Measurements from ENCODE around the gene GRM8.

The GRM8 gene

DNA sequence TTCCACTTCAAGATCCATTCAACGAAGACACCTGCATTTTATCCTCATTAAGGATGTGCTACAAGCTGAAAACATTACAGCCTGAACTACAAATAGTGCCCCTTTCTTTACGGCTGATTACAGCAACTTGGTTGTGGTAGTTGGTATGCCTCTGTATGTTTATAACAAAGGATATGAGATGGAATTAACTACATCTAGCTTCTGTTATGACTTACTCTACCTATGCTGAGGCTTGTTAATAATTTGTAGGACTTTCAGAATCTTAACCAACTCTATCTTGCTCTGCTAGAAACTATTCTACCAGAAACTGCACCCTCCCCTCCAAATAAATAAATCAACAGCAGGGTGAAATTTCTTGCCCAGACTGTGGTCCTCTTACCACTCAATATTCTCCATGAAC is 448.1 kb downstream of the GRM8 start:
- DNase-seq = no peak

DNA sequence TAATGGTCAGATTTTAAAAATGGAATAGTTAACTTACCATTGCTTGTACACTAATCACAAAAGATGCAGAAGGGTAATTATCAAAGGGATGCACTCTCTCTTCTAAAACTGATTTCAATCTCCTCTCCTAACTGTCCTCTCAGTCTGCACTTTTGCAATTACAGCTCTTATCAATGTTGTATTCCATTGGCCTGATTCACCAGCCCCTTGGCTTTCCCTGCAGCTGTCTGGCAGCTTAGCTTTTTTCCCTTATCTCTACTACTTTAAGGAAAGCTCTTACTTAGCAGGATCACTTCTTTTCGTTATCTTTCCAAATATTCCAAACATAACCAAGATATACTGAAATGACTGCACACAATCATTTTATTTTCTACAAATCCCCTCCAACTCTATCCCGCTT is 448.8 kb downstream of the GRM8 start:
- no peak for DNase-seq

GRCh38 chr7:126803060-126803665 is 449.6 kb downstream of the GRM8 start:
- peak; percentile 3 for DNase-seq

DNA sequence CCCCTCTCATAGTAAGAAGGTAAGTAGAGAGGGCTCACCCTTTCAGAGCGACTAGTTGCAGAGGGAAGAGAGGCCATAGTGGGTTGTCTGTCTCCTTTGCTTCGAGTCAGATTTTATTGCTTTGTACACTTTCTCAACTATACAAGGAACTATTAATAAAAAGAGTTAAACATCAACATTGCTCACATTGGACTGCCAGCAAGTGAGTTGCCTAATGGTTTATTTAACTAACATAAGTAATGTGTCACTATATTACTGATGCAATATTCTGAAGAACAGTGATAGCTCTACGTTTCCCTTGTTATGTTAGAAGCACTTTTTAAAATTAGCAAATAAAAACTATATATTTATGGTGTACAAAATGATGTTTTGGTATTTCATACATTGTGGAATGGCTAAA is 451.0 kb downstream of the GRM8 start:
- no peak for DNase-seq

DNA sequence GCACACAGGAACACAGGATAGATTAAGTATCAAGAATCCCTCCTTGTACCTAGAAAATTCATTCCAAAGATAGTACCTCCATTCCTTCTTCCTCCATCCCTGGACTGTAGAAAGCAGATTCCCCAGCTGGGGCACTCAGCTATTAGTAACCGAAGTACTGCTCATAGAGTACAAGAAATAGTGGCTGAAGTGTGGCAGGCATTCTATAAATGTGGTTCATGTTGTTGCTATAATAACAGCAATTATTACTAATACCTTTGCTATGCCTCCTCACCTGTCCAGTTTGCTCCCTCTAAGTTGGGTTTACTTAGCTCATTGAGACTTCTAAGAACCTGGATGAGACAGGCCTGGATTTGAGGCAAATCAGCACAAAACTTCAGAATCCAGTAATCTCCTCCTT is 453.2 kb downstream of the GRM8 start:
- DNase-seq = no peak

DNA sequence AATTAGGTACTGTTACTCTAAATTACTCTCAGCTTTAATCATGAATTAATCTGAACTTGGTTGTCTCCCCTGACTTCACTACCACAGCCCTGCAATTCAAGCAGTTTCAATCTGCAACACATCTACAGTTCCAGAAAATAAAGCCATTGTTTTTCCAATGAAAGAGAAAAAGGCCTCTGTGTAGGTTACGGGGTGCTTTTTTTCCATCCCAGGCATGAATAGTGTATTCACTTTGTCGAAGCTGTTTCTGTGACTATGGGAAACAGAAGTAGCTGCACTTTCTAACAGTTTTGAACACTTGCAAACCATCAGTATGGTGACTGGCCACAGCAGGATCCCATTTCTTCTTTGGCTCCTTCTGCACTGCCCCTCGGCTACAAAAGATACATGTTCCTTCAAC is 460.2 kb downstream of the GRM8 start:
- DNase-seq = no peak

DNA sequence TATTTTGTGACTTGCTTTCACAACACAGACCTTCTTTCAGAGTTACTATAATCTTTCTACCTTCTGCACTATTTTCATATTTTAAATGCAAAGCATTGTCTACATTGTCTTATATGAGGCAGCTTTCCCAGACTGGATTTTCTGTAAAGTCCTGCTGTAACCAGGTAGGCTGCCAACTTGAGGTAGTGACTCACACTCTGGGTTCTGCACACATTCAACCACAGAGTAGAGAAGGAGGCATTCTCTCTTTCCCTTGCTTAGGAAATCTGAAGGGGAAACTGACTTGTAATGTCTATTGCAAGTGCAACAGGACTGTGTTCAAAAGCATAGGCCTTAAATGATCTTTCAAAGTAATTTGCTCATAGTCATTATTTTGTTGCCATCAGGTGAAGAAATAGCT is 461.4 kb downstream of the GRM8 start:
- DNase-seq = no peak

DNA sequence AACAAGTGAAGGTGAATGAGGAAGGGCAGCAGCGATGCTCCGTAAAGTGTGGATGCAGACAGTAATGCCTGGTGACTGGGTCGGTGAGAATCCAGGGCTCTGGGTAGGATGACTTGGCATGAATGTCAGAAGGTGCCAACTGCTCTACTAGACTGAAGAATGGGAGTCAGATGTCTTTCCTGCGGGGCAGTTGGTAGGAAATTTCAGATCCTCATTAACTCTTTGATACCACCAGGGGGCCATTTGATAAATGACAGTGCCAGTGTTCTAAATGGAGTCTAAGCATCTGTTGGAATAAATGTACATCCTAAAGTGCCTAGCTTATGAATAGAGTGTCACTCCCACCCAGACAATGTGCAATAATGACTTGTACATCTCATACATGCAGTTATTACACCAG is 462.0 kb downstream of the GRM8 start:
- no peak for DNase-seq

DNA sequence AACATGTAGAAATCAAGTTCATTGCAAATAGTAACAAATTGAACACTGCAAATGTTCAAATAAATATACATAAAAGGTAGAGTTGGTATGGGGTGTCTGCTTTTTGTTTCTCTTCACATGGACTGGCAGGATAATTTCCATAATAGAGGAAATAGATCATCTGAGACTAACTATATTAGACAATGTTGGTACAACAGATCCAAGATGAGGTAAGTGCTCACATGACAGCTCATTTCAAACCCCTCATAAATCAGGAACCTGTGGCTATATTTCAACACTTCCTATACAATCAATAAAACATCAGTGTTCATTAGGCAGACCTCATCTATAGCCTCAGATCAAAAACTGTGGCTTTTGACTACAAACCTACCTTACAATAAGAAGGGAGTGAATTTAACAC is 469.1 kb downstream of the GRM8 start:
- DNase-seq = no peak

GRCh38 chr7:126780993-126781392 is 471.7 kb downstream of the GRM8 start:
- no peak for DNase-seq

- DNase-seq = no peak
Measured at GRCh38 chr7:126778101-126778500, 474.6 kb downstream of the GRM8 start.

DNA sequence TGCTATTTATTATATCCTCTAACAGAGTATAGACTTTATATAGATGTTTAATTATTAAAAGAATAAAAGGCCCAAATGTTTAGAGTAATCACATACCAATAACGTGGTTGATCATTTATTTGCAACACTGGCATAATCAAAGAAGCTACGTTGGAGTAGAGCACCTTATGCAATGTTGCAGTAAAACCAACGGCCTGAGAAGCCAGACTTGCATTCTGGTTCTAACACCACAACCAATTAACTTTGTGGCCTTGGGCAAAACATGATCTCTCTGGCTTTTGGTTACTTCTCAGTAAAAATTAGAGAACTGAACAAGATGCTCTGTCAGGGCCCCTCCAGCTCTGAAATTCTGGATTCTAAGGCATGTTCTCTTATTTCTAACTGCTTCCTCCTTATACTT is 476.2 kb downstream of the GRM8 start:
- no peak for DNase-seq

GRCh38 chr7:126774077-126774476 is 478.7 kb downstream of the GRM8 start:
- no peak for DNase-seq

- no peak for DNase-seq
Measured at GRCh38 chr7:126768836-126769235, 483.9 kb downstream of the GRM8 start.

GRCh38 chr7:126760914-126761577 is 491.7 kb downstream of the GRM8 start:
- no peak for DNase-seq

- DNase-seq = no peak
Measured at GRCh38 chr7:126755381-126755780, 497.4 kb downstream of the GRM8 start.

DNA sequence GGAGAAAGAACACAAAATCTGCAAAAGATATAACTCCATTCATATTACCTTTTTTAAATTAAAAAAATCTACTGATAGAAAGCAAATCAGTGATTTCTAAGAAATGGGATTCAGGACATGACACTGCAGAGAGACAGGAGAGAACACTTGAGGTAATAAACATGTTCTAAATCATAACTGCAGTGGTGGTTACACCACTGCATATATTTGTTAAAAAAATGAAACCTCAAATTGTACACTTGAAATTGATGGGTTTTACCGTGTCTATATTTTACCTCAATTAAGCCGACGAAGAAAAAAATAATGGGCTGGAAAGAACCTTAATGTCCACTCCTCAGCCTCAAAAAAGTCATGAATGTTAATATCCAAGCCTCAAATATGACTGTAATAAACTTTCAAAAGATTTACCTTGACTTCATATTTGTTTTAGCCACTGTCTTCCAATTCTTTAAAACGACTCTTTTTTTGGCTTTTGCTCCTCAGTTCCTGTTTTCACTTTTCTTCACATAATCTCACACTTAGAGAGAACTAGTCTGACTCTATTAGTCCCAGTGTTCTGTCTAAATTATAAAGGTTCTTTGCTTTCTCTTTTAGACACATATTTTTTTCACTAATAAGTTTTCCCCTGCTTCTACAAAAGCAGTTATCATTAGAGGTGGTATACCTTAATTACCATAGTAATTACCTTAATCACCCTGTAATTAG is 502.4 kb downstream of the GRM8 start:
- DNase-seq = no peak

DNA sequence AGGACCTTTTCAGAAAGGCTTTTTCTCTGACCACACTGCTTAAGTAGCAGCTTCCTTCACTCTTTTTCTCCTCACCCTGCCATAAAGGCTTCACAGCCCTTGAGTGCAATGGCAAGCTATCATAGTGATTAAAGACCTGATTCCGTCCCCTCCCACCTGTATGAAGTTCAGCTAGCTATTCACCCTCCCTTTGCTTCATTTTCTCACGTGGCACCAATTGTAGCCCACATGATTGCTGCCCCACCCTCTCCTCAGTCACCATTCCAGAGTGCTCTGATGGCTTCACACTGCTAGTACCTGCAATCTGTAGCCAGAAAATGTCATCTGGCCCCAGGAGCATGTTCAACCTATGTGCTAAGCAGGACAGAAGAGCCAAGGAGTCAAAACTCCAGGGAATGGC is 523.8 kb downstream of the GRM8 start:
- no peak for DNase-seq

DNA sequence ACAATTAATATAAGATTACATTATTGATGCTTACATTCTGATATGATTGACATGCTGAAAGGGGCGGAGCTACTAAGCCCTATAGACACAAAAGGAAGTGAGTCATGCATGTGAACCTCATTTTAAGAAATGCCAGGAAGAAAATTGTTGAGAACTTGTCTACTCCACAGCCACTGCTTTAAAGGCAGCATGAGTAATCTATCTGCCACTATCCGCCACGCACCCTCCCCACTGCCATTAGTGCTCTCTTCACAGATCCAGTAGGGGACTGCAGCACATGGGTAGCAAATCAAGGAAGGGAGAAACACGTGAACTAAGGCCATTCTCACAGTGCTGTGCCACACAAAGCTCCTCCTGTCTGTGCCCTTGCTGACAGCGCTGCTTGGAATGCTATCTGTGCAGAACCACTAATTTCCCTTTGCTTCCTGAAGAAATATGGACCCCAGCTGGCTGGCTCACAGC is 524.8 kb downstream of the GRM8 start:
- DNase-seq = no peak

DNA sequence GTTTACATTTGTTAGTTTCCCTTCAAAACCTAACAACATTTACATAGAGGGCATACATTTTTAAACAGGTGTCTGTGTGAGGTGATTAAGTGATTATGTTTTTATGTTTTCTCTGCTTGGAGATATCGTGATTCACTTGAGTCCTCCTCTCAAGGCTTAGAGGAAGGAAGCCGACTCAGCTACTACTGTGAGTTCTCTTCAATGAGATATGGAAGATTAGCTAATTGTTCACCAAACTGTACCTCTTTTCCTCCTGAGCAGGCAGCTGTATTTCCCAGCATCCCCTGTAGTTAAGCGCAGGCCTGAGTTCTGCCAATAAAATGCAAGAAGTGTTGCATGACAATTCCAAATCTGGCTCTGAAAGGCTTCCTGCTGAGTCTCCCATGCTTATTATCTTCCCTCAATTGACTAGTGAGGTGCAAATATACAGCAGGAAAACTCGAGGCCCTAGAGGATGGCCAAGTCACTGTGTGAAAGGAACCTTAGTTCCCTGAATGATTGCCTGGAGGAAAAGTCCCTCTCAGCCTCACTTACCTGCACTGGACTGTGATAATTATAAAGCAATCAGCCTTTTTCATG is 528.7 kb downstream of the GRM8 start:
- no peak for DNase-seq

DNA sequence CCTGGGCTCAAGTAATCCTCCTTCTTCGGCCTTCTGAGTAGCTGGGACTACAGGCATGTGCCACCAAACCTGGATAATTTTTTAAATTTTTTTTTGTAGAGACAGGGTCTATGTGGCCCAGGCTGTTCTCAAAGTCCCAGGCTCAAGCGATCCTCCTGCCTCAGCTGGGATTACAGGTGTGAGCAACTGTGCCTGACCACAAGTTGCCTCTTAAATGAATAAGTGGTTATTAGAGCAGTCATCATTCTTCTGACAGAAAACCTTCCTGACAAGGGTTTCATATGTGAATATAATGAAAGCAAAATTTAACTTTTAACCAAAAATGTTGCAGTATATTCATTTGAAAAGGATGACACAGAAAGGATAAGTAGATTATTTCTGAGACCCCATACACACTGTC is 532.5 kb downstream of the GRM8 start:
- DNase-seq = no peak

DNA sequence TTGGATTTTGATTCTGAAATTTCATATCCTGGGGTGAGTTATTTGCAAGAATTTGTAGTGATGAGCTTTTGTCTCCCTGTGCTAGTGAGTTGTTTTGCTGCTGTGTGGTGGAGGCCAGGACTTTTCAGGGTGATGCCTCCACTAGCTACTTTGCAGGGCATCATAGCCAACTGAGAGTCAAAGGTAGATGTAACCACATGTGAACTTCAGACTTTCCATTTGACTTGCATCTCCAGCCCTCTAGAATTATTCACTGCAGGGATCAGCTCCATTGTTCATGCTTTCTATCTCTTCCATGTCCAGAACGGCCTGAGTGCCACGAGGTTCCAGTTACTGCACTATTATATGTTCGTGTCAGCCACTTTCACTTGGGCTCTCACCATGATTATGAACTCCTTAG is 534.3 kb downstream of the GRM8 start:
- DNase-seq = no peak

GRCh38 chr7:126716321-126716720 is 536.4 kb downstream of the GRM8 start:
- no peak for DNase-seq

DNA sequence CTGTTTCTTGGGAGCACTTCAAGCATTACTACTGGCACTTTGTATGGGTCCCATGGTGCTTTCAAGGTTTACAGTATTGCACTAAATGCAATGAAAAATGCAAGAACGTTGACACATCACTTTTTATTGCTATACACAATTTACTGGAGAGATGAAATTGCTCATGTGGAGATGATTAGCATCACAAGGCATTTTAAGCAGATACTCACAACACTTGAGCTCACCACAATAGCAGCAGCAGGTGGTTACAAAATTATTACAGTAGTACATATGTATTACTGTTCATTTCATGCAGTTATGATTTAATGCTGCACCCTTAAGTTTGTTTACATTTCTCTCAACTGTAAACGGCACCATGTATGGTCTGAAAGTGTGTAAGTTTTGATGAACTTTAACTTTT is 537.7 kb downstream of the GRM8 start:
- DNase-seq = no peak

Measured in T-helper 9 cell (primary cell).